Measurements from ENCODE around the gene ABLIM1.

Gene ABLIM1

GRCh38 chr10:114679552-114679951, 21.5 kb upstream of the ABLIM1 start:
- DNase-seq: no peak

- DNase-seq: no peak
These were observed 20.7 kb upstream of the ABLIM1 start for GRCh38 chr10:114678820-114679219.

- no peak for DNase-seq
These were observed 20.3 kb upstream of the ABLIM1 start for GRCh38 chr10:114678336-114678735.

- DNase-seq: no peak
These were observed 16.3 kb upstream of the ABLIM1 start for GRCh38 chr10:114674346-114674745.

- no peak for DNase-seq
These were observed 11.6 kb upstream of the ABLIM1 start for GRCh38 chr10:114669648-114670047.

GRCh38 chr10:114668375-114669080, 10.5 kb upstream of the ABLIM1 start:
- DNase-seq: no peak

GRCh38 chr10:114665873-114666272, 7.8 kb upstream of the ABLIM1 start:
- DNase-seq: no peak

GRCh38 chr10:114665406-114665805, 7.3 kb upstream of the ABLIM1 start:
- DNase-seq: no peak

- no peak for DNase-seq
These were observed 6.1 kb upstream of the ABLIM1 start for GRCh38 chr10:114664127-114664526.

GRCh38 chr10:114663626-114664025, 5.6 kb upstream of the ABLIM1 start:
- DNase-seq: no peak

- peak; percentile 31 for DNase-seq
These were observed 4.7 kb upstream of the ABLIM1 start for GRCh38 chr10:114662646-114663217.

- DNase-seq: no peak
These were observed 3.3 kb upstream of the ABLIM1 start for GRCh38 chr10:114661212-114661880.

GRCh38 chr10:114655671-114656070, 2.4 kb downstream of the ABLIM1 start:
- no peak for DNase-seq

GRCh38 chr10:114654822-114655575, 3.1 kb downstream of the ABLIM1 start:
- no peak for DNase-seq

GRCh38 chr10:114653926-114654325, 4.1 kb downstream of the ABLIM1 start:
- DNase-seq: no peak

- DNase-seq: no peak
These were observed 5.4 kb downstream of the ABLIM1 start for GRCh38 chr10:114652402-114653368.

- DNase-seq: no peak
These were observed 7.2 kb downstream of the ABLIM1 start for GRCh38 chr10:114650831-114651230.

GRCh38 chr10:114650266-114650665, 7.8 kb downstream of the ABLIM1 start:
- no peak for DNase-seq

GRCh38 chr10:114649217-114649903, 8.7 kb downstream of the ABLIM1 start:
- DNase-seq: no peak

- no peak for DNase-seq
These were observed 9.7 kb downstream of the ABLIM1 start for GRCh38 chr10:114648368-114648767.

- DNase-seq: no peak
These were observed 10.4 kb downstream of the ABLIM1 start for GRCh38 chr10:114647545-114648138.
